ENCODE results near the gene SNX25.

The SNX25 gene

GRCh38 chr4:185270885-185271284, 61.5 kb downstream of the SNX25 start:
- H3K4me1 ChIP-seq (ENCODE audit: control insufficient read depth in 1 of 2, insufficient read depth in 1 of 2, low read depth in 1 of 2, low read length in 1 of 2) = no peaks in the 10 kb centered on the region
- no peak for TF ChIP-seq CTCF (IDR thresholded peaks at IDR 0.05)
- H3K36me3 ChIP-seq = no peaks in the 10 kb centered on the region
- H3K27ac ChIP-seq = no peak overlapping the region
- no peaks in the 10 kb centered on the region for H3K9me3 ChIP-seq
- H3K27me3 ChIP-seq = peaks cover 73% of the 10 kb centered on the region
- no peak overlapping the region for H3K4me3 ChIP-seq (ENCODE audit: low read depth in 1 of 2, low read length in 1 of 2)

GRCh38 chr4:185272245-185272644, 62.8 kb downstream of the SNX25 start:
- no peak for TF ChIP-seq CTCF (IDR thresholded peaks at IDR 0.05)
- peaks cover 69% of the 10 kb centered on the region for H3K27me3 ChIP-seq

GRCh38 chr4:185275501-185275900, 66.1 kb downstream of the SNX25 start:
- no peaks in the 10 kb centered on the region for H3K4me1 ChIP-seq (ENCODE audit: control insufficient read depth in 1 of 2, insufficient read depth in 1 of 2, low read depth in 1 of 2, low read length in 1 of 2)
- H3K4me3 ChIP-seq (ENCODE audit: low read depth in 1 of 2, low read length in 1 of 2) = no peak overlapping the region
- H3K9me3 ChIP-seq = no peaks in the 10 kb centered on the region
- no peak for TF ChIP-seq CTCF (IDR thresholded peaks at IDR 0.05)
- H3K27ac ChIP-seq = no peak overlapping the region
- H3K27me3 ChIP-seq = peaks cover 45% of the 10 kb centered on the region
- no peaks in the 10 kb centered on the region for H3K36me3 ChIP-seq

More at GRCh38 chr4:185272245-185272644, 62.8 kb downstream of the SNX25 start:
- Histone ChIP-seq H3K9me3 (no peaks in the 10 kb centered on the region), H3K4me1 (ENCODE audit: control insufficient read depth in 1 of 2, insufficient read depth in 1 of 2, low read depth in 1 of 2, low read length in 1 of 2) (no peaks in the 10 kb centered on the region), H3K36me3 (no peaks in the 10 kb centered on the region), H3K4me3 (ENCODE audit: low read depth in 1 of 2, low read length in 1 of 2) (no peak overlapping the region), H3K27ac (no peak overlapping the region)

GRCh38 chr4:185276036-185276435, 66.6 kb downstream of the SNX25 start:
- H3K9me3 ChIP-seq = no peaks in the 10 kb centered on the region

GRCh38 chr4:185278716-185279115, 69.3 kb downstream of the SNX25 start:
- TF ChIP-seq CTCF (IDR thresholded peaks at IDR 0.05) = no peak
- Histone ChIP-seq H3K27me3 (peaks cover 28% of the 10 kb centered on the region), H3K4me3 (ENCODE audit: low read depth in 1 of 2, low read length in 1 of 2) (no peak overlapping the region)

More at GRCh38 chr4:185276036-185276435, 66.6 kb downstream of the SNX25 start:
- Histone ChIP-seq H3K27me3 (peaks cover 40% of the 10 kb centered on the region), H3K36me3 (no peaks in the 10 kb centered on the region), H3K4me1 (ENCODE audit: control insufficient read depth in 1 of 2, insufficient read depth in 1 of 2, low read depth in 1 of 2, low read length in 1 of 2) (no peaks in the 10 kb centered on the region), H3K27ac (no peak overlapping the region), H3K4me3 (ENCODE audit: low read depth in 1 of 2, low read length in 1 of 2) (no peak overlapping the region)
- no peak for TF ChIP-seq CTCF (IDR thresholded peaks at IDR 0.05)

GRCh38 chr4:185280608-185281007, 71.2 kb downstream of the SNX25 start:
- Histone ChIP-seq H3K27me3 (peaks cover 26% of the 10 kb centered on the region), H3K4me3 (ENCODE audit: low read depth in 1 of 2, low read length in 1 of 2) (no peak overlapping the region)
- TF ChIP-seq CTCF (IDR thresholded peaks at IDR 0.05) = no peak

More at GRCh38 chr4:185278716-185279115, 69.3 kb downstream of the SNX25 start:
- Histone ChIP-seq H3K9me3 (no peaks in the 10 kb centered on the region), H3K4me1 (ENCODE audit: control insufficient read depth in 1 of 2, insufficient read depth in 1 of 2, low read depth in 1 of 2, low read length in 1 of 2) (no peaks in the 10 kb centered on the region), H3K27ac (no peak overlapping the region), H3K36me3 (no peaks in the 10 kb centered on the region)

More at GRCh38 chr4:185280608-185281007, 71.2 kb downstream of the SNX25 start:
- Histone ChIP-seq H3K9me3 (no peaks in the 10 kb centered on the region), H3K4me1 (ENCODE audit: control insufficient read depth in 1 of 2, insufficient read depth in 1 of 2, low read depth in 1 of 2, low read length in 1 of 2) (no peaks in the 10 kb centered on the region), H3K36me3 (no peaks in the 10 kb centered on the region), H3K27ac (no peak overlapping the region)

All from neutrophil (primary cell).